Measurements from ENCODE around the gene NCAM1.

NCAM1 gene

GRCh38 chr11:113199866-113200265, 238.6 kb downstream of the NCAM1 start:
- no peak for ATAC-seq

GRCh38 chr11:113201054-113201818, 240.0 kb downstream of the NCAM1 start:
- DNase-seq = no peak
- no peak for ATAC-seq

More at GRCh38 chr11:113199866-113200265, 238.6 kb downstream of the NCAM1 start:
- DNase-seq = no peak

- no peak for ATAC-seq
- no peak for DNase-seq
Measured at GRCh38 chr11:113202431-113202830, 241.2 kb downstream of the NCAM1 start.

- no peak for ATAC-seq
- no peak for DNase-seq
Measured at GRCh38 chr11:113203141-113203753, 242.0 kb downstream of the NCAM1 start.

GRCh38 chr11:113204280-113204679, 243.1 kb downstream of the NCAM1 start:
- DNase-seq (no peak), ATAC-seq (no peak)

- no peak for DNase-seq
Measured at GRCh38 chr11:113213549-113213948, 252.3 kb downstream of the NCAM1 start.

GRCh38 chr11:113222241-113222640, 261.0 kb downstream of the NCAM1 start:
- ATAC-seq (no peak), DNase-seq (no peak)

More at GRCh38 chr11:113213549-113213948, 252.3 kb downstream of the NCAM1 start:
- ATAC-seq = no peak

GRCh38 chr11:113234888-113235287, 273.7 kb downstream of the NCAM1 start:
- DNase-seq = no peak
- ATAC-seq = no peak

GRCh38 chr11:113237261-113237660, 276.0 kb downstream of the NCAM1 start:
- no peak for ATAC-seq
- no peak for DNase-seq

GRCh38 chr11:113238721-113239120, 277.5 kb downstream of the NCAM1 start:
- ATAC-seq (no peak), DNase-seq (no peak)

GRCh38 chr11:113240389-113240788, 279.2 kb downstream of the NCAM1 start:
- DNase-seq = no peak
- ATAC-seq = no peak

GRCh38 chr11:113240790-113241635, 279.8 kb downstream of the NCAM1 start:
- DNase-seq (no peak), ATAC-seq (no peak)

GRCh38 chr11:113241636-113242054, 280.4 kb downstream of the NCAM1 start:
- ATAC-seq = no peak
- DNase-seq = no peak

GRCh38 chr11:113242060-113242459, 280.8 kb downstream of the NCAM1 start:
- ATAC-seq (no peak), DNase-seq (no peak)

GRCh38 chr11:113242767-113243397, 281.7 kb downstream of the NCAM1 start:
- DNase-seq = peak; percentile 7
- peak; percentile 72 for ATAC-seq

- no peak for DNase-seq
- no peak for ATAC-seq
Measured at GRCh38 chr11:113243696-113244095, 282.5 kb downstream of the NCAM1 start.

- ATAC-seq (no peak), DNase-seq (no peak)
Measured at GRCh38 chr11:113245216-113245615, 284.0 kb downstream of the NCAM1 start.

- ATAC-seq (no peak), DNase-seq (no peak)
Measured at GRCh38 chr11:113247221-113247620, 286.0 kb downstream of the NCAM1 start.

- no peak for ATAC-seq
- no peak for DNase-seq
Measured at GRCh38 chr11:113247966-113248365, 286.7 kb downstream of the NCAM1 start.

- peak; percentile 51 for ATAC-seq
- DNase-seq = no peak
Measured at GRCh38 chr11:113248702-113249490, 287.7 kb downstream of the NCAM1 start.

GRCh38 chr11:113249491-113249763, 288.2 kb downstream of the NCAM1 start:
- DNase-seq = no peak
- ATAC-seq = peak; percentile 7

- no peak for DNase-seq
Measured at GRCh38 chr11:113249786-113250185, 288.6 kb downstream of the NCAM1 start.

More at GRCh38 chr11:113249786-113250185, 288.6 kb downstream of the NCAM1 start:
- ATAC-seq = no peak
